HG03439 (cell line): ENCODE data around the gene CCDC157.

Source experiments
- ATAC-seq: cut with Tn5 transposase; IDR thresholded peaks from one replicate; pipeline ENCODE4 v1.9.1; 2021; ENCODE audit warnings: mild to moderate bottlenecking, moderate library complexity; ENCODE audit not compliant: unreplicated experiment

Gene CCDC157

DNA sequence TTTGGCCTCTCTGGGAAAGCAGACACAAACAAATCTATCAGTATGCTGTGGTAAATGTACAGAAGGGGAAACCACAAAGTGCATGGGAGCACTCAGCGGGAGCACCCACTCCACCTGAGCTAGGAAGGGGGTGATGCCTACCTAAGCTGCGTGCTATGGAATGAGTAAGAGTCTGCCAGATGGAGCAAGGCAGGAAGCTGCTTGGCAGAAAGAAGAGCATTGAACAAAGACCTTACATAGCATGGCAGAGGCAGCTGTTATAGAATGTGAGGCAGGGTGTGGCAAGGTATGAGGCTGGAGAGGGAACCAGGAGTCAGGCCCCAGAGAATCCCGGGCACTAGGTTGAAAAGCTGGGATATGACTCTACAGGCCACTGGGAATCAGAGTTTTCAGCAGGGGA is 55.0 kb downstream of the CCDC157 start:
- ATAC-seq = no peak

DNA sequence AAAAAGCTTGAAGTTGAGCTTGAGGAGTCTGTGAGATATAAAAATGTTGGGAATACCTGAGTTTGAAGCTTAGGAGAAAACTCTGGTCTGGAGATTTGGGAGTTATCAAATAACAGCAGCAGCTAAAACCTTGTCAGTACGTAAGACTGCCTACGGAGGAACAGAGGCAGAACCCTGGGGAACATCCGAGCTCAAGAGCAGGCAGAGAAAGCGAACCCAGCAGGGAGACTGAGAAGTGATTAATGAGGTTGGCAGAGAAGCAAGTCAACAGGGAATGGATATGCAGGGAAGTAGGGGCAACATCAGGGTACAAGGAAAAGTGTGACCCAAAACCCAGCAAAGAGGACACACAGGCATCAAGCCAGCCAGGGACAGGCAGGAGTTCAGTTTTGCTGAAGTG is 56.2 kb downstream of the CCDC157 start:
- ATAC-seq = no peak

DNA sequence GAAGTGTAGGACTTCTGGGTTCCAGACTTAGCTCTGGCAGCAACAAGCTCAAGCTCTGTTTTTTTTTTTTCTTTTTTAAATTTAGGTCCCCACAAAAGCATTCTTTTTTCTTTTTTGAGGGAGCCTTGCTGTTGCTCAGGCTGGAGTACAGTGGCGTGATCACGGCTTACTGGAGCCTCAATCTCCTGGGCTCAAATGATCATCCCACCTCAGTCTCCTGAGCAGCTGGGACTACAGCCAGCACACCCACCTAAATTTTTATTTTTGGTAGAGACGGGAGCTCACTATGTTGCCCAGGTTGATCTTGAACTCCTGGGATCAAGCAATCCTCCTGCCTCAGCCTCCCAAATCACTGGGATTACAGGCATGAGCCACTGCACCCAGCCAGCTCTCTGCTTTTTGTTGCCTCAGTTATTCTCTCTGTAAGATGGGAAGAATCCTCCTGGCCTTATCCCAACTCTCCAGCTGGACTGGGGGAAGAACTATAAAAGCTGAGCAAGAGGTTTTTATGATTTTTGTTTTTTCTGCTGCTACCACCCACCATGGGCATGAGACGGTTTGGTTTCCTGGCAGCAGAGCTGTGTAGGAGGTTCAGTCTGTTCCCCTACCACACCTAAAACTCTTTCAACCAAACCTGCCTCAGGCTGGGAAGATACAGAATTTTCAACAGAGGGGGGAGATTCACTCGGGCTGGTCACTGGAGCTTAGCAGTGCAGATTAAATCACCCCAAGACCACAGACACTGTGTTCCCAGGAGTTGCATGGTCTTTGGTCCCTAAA is 57.1 kb downstream of the CCDC157 start:
- ATAC-seq = no peak

DNA sequence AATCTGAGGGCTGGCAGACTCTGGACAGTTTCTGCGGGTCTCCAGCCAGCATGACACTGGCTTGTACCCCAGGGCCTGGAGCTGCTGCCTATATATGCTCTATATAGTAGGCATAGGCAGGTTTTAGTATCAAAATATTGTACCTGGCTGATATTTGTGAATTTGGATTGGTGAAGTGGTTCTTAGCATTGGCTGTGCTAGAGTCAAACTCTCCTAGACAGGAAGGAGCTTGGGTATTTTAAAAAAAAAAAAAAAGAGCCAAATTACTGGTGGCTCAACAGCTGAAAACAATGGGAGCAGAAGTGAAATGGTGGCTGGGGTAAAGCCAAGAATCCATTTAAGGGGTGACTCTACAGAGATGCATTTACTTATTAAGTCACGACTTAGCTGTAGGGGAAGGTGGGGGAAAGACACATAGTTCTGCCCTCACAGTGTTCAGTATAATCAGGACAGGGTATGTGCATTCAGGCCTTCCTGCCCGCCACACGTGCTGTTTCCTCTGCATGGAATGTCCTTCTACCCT is 57.8 kb downstream of the CCDC157 start:
- no peak for ATAC-seq

DNA sequence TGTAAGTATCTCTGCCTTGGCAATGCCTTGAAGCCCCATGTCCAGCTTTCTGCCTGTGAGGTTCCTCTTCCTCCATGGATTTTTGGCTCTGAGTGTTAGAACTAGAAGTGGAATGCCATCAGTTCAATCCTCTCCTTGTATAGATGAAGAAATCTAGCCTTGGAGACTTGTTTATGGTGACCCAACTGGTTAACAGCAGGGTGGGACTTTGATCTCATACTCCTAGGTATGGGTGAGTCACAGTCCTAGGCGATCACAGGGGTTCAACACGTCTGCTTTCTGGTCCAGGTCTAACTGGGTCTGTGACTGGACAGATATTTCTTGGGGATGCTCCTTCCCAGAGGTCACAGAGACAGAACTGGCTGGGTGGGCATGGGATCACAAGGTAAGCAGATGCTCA is 59.6 kb downstream of the CCDC157 start:
- ATAC-seq = no peak

DNA sequence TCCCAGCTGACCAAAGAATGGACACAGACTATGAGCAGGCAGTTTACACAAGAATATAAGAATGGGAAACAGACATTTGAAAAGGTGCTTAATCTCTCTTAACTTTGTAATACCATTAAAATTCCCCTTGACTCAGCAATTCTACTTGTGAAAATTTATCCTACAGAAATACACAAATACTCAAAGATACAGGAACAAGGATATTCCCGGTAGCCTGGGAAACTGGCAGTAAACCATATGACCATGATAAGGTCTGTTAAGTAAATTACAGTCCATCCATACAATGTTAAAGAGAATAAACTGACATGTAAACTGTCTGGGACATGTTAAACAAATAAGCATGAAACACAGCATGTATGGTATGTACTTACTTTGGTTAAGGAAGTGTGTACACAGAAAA is 60.0 kb downstream of the CCDC157 start:
- no peak for ATAC-seq

DNA sequence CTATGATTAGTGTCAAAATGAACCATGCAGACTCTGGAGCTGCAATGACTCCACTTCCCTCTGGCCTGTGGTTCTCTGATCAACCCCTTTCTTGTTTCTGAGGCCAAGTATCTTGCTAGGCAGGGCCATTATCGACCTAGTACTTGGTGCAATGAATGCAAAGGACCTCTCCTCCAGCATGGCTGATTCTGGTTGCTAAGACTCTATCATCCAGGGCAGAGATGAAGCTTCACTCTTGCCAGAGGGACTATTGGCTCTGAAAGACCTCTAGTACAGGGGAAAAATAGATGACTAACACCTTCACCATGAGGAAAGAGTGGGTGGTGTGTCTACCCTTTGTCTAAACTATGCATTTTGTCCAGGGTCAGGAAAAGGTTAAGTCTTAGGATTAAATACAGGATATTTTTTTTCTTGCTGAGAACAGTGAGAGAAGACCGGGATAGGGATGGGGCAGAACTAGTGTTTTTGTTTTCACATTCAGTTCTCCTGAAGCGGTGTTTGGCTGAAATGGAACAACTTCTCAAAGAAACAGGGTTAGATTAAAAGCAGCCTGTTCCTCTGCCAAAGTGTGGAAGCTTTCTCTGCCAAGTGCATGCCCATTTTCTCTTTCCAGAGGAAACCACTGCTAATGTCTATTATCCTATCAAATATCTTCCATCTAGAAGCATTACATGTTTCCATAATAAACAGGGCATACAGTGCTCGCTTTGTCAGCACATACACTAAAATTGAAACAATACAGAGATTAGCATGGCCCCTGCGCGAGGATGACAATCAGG is 63.7 kb downstream of the CCDC157 start:
- ATAC-seq = no peak

DNA sequence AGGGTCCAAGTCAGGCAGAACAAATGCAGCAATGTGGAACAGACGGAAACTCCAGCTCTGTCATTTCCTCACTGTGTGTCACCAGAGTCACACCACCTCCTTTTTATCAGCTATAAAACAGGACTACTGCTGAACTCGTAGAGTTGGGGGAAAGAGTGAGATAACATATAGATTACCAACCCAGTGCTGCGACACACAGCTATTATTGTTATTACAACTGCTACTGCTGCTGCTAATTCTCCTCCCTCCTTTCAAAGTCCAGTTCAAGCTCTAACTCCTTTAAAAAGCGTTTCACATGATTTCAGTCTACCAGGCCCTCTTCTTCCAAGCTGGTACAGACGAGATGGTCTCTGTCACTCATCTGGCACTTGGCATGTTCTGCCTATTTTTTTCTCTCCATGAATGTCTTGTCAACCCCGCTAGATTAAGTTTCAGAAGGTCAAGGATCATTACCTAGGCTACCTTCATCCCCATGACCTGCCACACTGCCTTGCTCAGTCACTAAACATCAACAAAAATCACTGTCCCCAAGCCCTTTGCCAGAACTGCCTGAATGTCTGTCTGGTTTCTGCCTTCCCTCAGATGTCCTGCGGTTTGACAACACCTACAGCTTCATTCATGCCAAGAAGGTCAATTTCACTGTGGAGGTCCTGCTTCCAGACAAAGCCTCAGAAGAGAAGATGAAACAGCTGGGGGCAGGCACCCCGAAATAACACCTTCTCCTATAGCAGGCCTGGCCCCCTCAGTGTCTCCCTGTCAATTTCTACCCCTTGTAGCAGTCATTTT is 65.1 kb downstream of the CCDC157 start:
- ATAC-seq = no peak

DNA sequence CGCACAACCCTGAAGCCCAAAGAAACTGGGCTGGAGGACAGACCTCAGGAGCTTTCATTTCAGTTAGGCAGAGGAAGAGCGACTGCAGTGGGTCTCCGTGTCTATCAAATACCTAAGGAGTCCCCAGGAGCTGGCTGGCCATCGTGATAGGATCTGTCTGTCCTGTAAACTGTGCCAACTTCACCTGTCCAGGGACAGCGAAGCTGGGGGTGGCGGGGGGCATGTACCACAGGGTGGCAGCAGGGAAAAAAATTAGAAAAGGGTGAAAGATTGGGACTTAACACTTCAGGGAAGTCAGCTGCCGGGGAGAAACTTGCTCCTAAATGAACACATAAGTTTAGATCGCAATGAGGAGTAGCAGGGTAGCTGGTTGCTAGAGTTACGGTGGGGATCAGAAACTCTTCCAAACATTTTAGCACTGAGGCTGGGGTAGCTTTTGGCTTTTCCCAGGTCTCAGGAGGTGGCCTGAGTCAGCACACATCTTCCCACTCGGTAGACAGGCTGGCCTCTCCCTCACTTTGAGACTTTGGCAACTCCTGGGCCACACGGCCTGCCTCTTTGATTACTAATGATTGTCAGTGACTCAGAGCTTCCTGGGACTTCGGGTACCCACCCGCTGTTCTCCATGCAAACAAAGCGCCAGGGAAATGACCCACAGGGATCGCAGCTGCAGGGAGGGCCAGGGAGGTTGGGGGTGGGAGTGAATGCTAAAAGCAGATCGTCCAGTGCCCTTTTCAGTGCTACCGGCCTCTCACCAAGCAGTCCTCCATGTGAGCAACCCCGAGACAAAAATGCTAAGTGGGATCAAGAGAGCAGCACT is 65.9 kb downstream of the CCDC157 start:
- no peak for ATAC-seq

DNA sequence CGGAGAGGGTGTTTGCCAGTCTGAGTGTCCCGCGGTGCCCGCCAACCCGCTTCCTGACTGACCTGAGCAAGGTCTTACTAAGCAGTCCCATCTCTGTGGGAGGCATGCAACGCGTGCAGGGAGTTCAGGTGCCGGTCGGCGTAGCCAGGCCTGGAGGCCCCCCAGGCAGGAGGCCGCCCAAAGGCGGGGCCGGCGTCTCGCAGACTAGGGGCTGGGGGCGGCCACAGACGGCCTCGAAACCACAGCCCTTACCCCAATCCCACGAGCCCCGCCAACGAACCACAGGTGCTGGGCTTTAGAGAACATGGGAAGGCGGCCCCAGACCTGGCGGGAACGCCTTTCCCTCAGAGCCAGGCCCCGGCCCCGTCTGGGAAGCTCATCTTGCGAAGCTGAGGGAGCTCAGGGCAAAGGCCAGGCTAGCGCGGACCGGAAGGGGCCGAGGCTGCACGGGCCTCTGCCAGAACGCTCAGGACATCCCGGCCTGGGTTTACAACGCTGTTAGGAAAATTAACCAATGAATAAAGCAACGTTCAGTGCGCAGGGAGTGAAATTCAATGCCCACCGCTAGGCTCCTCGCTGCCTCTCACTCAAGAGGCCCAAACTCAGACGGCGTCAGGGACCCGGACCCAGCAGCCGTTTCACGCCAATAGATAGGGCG is 66.6 kb downstream of the CCDC157 start:
- peak; percentile 41 for ATAC-seq

DNA sequence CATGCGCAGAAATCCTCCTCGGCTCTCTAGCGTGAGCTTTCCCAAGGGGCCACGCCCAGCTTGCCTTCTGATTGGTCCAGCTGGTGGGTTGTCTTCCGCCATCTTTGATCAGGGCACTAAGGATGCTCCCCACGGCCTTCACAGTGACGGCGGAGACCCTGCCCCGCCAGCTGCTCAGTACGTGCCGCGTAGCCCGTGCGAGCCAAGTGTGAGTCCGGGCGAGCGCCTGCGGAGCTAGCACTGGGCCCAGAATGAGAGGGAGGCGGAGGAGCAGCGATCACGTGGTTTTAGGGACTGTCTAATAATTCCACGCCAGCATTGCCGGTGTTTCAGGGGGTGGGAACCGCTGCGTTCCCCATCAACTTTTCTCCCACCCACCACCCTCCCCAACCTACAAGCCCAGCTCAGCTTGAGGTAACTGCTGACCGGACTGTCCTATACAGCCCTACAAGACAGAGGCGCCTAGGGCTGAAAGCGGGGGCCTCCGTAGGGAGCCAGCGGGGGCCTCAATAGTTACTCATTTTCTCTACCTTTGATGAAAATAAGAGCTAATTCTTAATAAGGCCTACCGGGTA is 67.2 kb downstream of the CCDC157 start:
- ATAC-seq = peak; percentile 80

DNA sequence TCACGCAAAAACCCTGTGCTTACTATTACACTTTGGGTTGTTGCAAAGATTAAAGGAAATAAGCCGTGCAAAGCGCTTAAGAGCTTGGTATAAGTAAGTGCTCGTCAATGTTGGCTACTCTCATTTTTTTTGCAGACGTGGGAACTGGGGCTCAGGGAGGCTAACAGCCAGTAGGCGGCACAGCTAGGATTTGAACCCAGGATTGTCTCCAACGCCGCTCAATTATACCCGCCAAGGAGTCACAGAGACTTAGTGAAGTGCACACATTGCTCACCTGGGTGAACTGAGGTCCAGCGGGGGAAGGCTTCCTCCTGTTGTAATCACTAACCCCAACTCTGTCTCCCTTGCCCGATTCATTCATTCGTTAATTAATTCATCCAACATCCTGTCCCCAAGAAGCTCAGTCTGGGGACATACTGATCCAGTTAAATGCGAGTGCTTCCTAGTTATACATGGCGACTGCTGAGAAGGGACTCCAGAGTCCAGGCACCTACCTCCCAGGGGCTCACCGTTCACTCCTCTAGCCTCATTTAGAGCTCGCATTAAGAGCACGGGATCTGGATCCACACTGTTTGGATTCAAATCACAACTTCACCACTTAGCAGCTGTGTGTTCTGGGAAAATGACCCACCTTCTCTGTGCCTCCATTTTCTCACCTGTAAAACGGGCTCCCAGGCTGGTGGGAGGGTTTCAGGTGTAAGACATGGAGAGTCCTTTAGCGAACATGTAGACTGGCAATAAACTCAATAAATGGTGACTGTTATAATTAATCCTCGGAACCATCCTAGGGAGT is 67.9 kb downstream of the CCDC157 start:
- ATAC-seq = no peak

DNA sequence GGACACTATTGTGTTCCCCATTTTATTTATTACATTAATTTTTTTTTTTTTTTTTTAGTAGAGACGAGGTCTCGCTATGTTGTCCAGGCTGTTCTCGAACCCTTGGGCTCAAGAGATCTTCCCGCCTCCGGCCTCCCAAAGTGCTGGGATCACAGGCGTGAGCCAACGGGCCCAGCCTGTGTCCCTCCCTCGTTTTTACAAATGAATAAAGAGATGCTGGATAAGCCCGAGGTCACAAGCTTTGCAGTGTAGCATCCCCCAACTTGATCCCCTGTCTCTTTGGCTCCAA is 68.5 kb downstream of the CCDC157 start:
- ATAC-seq = no peak

DNA sequence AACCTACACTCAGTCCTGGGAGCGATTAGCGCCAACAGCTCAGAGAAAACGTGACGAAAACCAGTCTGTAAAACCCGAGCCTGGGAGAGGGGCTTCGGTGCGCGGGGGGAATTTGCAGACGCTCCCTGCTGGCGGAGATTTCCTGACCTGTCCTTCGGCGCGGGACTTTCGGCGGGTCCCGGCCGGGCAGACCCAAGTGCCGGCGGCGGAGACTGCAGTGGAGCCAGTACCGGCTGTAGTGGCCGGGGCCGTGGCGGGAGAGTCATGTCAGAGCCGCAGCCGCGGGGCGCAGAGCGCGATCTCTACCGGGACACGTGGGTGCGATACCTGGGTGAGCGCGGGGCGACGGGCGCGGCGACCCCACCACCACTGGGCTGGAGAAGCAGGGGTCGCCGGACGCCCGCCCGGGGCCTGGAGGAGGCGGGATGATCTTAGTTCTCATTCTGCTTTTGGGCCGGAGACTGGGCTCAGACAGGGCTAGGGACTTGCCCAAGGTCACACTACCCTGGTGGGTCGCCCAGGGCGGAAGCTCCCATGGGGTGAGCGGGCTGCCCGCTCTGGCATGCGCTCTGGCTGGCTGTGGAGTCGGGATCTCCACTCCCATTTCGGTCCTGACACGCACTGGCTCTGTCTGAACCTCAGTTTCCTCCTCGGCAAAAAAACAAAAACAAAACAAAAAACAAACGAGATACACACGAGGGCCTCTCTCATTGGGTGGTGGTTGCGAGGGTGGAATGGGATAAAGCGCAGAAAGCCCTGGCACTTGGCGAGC is 69.0 kb downstream of the CCDC157 start, which contains the start of gene MTFP1:
Gene MTFP1, plus strand, starts transcription at position 153 of the 772 bp plus-strand sequence. Its CDS starts 112 bp downstream, at position 265.
- no peak for ATAC-seq
